Breast epithelium (tissue), 4 donors: ENCODE data around the gene LRRC26. TPM values are rescaled to one million over a fixed set of nuclear protein-coding genes. Genes with fewer than 3 reads are reported as not detected.

ENCODE experiments used
- DNase-seq, 2 donors: peaks; one replicate each; pipeline ENCODE4 v3.0.0-alpha.2; 2019; ENCODE audit warnings: low spot score in 2 of 2
- H3K27ac ChIP-seq, 2 donors: fragments of 200-600 bp; sonication (generic) in 1 of 2; one replicate each; pipeline ENCODE4 v1.5.1; 2016 to 2019; ENCODE audit warnings: mild to moderate bottlenecking in 1 of 2
- H3K27me3 ChIP-seq, 2 donors: fragments of 200-600 bp; sonication (generic) in 1 of 2; one replicate each; pipeline versions ENCODE4 v1.5.1 to v1.6.0; 2017 to 2019; ENCODE audit warnings: control low read depth in 1 of 2, mild to moderate bottlenecking in 1 of 2
- H3K36me3 ChIP-seq: fragments of 200-600 bp; one replicate; pipeline ENCODE4 v1.5.1; 2019
- H3K4me1 ChIP-seq, 2 donors: fragments of 200-600 bp; sonication (generic); one replicate each; pipeline ENCODE4 v1.5.1; 2016 to 2019; ENCODE audit warnings: control low read depth in 1 of 2
- H3K4me3 ChIP-seq, 3 donors: fragments of 200-600 bp; sonication (generic); 1 replicate in 2 of 3; 2 replicates in 1 of 3; pipeline ENCODE4 v1.5.1; 2016 to 2019; ENCODE audit warnings: mild to moderate bottlenecking in 3 of 3, moderate library complexity in 2 of 3
- H3K9me3 ChIP-seq, 2 donors: fragments of 200-600 bp; sonication (generic) in 1 of 2; one replicate each; pipeline ENCODE4 v1.5.1; 2016 to 2019; ENCODE audit warnings: control low read depth in 1 of 2
- POLR2A ChIP-seq: fragments of 450-650 bp; IDR thresholded peaks from one replicate; pipeline ENCODE4 v1.6.1; 2016; ENCODE audit warnings: antibody characterized with exemption, mild to moderate bottlenecking, moderate library complexity
- POLR2AphosphoS5 ChIP-seq, 3 donors: sonication (generic); formaldehyde crosslinking; IDR thresholded peaks; one replicate each; pipeline ENCODE4 v1.6.1; 2017; ENCODE audit warnings: antibody characterized with exemption in 3 of 3
- intact Hi-C: fragments of 100-400 bp; cut with DNase I; formaldehyde crosslinking; loops from one replicate; pipeline ENCODE4 v1.15.1; 2023; ENCODE audit warnings: low total_unique reads
- total RNA-seq, 3 donors: library from RNA; depleted of rRNA; stranded (reverse); fragments of >200 nt; gene quantifications; one replicate each; pipeline ENCODE4 v1.1.0, GENCODE V29; 2016
- TF ChIP-seq, protein P1 (sequence below), 3 donors: fragments of 450-650 bp; IDR thresholded peaks; one replicate each; pipeline ENCODE4 v1.5.1; 2016 to 2017; ENCODE audit warnings: antibody characterized with exemption in 3 of 3, mild to moderate bottlenecking in 3 of 3, moderate library complexity in 3 of 3

The LRRC26 gene, protein sequence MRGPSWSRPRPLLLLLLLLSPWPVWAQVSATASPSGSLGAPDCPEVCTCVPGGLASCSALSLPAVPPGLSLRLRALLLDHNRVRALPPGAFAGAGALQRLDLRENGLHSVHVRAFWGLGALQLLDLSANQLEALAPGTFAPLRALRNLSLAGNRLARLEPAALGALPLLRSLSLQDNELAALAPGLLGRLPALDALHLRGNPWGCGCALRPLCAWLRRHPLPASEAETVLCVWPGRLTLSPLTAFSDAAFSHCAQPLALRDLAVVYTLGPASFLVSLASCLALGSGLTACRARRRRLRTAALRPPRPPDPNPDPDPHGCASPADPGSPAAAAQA
- 1 to 10 TPM in 2 of 3 donors, not detected in 1; 7.8 to 9.2 TPM for total RNA-seq

DNA sequence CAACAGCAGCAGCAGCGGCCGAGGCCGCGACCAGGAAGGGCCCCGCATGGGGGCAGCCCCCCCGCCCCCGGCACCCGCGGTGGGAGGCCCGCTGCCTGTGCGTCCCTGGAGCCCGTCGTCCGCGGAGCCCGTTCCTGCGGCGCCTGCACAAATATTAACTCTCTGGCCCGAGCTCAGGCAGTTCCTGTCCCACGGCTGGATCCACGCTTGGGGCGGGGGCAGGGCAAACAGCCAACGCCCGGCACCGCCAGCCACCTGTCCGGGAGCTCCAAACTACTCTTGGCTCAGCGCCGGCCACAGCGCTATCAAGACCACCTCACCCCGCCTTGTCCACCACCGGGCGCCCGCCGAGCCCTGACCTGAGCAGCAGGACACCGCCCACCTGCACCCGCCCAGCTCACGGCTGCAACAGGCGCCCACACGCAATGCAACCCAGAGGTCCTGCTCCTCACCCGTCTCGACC lies at the start of gene LRRC26:
LRRC26 (minus strand) TSS at position 156 of the 463 bp plus-strand sequence; CDS start at position 48, 108 bp downstream.
- peak within 1 kb of the TSS; percentile 8 to 72 (median 52) for H3K4me3 ChIP-seq

DNA sequence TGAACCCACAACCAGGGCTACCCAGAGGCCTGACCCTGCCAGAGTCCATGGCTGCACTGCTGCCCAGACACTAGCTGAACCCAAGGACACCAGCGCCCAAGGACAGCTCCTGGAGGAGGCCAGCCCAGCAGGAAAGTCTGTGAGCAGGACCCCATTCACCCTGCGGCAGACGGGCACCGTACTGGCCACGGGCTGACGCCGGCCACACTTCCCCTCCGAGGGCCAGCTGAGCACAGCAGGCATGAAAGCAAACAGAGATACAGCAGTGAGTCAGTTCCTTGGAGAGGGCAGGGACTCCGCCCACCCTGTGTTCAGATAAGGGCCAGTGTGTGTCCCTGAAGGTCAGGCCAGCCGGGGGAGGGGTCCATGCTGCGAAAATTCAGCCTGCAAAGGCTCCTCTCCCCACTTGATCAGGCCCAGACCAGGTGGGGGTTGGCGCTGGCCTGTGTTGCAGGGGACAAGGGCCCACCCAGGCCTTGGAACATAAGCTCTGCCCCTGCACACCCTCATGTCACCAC lies 49.0 kb upstream of the LRRC26 start:
- Histone ChIP-seq H3K36me3 (no peaks in the 10 kb centered on the region), H3K27ac (no peak overlapping the region), H3K4me3 (no peak overlapping the region), H3K27me3 (no peaks in the 10 kb centered on the region), H3K9me3 (no peaks in the 10 kb centered on the region), H3K4me1 (peaks cover 3 to 25% of the 10 kb centered on the region in 2 donors)
- DNase-seq: no peak
- intact Hi-C loops: no loop called here
- TF ChIP-seq, protein P1, sequence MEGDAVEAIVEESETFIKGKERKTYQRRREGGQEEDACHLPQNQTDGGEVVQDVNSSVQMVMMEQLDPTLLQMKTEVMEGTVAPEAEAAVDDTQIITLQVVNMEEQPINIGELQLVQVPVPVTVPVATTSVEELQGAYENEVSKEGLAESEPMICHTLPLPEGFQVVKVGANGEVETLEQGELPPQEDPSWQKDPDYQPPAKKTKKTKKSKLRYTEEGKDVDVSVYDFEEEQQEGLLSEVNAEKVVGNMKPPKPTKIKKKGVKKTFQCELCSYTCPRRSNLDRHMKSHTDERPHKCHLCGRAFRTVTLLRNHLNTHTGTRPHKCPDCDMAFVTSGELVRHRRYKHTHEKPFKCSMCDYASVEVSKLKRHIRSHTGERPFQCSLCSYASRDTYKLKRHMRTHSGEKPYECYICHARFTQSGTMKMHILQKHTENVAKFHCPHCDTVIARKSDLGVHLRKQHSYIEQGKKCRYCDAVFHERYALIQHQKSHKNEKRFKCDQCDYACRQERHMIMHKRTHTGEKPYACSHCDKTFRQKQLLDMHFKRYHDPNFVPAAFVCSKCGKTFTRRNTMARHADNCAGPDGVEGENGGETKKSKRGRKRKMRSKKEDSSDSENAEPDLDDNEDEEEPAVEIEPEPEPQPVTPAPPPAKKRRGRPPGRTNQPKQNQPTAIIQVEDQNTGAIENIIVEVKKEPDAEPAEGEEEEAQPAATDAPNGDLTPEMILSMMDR (IDR thresholded peaks at IDR 0.05): no peak
- TF ChIP-seq POLR2A: no peak
- TF ChIP-seq POLR2AphosphoS5 (IDR thresholded peaks at IDR 0.05): no peak

More for the DNA sequence above, at the start of gene LRRC26:
- intact Hi-C loops: no loop called here
- H3K27ac ChIP-seq: peak within 1 kb of the TSS; percentile 52 to 81
- peaks cover 31 to 40% of the 10 kb centered on the region in 2 donors for H3K4me1 ChIP-seq
- no peaks in the 10 kb centered on the region for H3K9me3 ChIP-seq
- H3K27me3 ChIP-seq: peaks cover 28 to 54% of the 10 kb centered on the region in 2 donors
- no peak for TF ChIP-seq POLR2A
- TF ChIP-seq, protein P1 (IDR thresholded peaks at IDR 0.05): no peak
- no peak for TF ChIP-seq POLR2AphosphoS5 (IDR thresholded peaks at IDR 0.05)
- peak in 1 of 2 donors; percentile 72 for DNase-seq
- no peaks in the 10 kb centered on the region for H3K36me3 ChIP-seq

DNA sequence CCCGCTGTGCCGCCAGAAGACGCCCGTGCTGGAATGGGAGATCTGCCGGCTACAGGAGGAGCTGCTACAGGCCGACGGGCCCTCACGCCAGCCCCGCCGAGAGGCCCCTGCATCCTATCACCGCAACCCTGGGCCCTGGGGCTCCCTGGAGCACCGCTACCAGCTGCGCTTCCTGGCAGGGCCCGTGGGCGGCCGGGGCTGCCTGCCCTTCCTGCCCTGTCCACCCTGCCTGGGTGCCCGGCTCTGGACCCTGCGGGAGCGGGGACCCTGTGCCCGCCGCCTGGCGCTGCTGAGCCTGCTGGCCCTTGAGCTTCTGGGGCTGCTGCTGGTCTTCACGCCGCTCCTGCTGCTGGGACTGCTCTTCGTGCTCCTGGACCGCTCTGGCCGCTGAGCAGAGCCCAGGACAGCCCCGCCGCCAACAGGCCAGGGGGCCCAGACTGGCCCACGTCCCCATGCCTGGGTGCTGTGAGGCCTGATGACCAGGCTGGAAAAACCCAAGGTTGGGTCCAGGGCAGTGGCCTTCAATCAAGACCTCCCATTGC lies 48.4 kb upstream of the LRRC26 start:
- H3K4me1 ChIP-seq: peaks cover 0 to 25% of the 10 kb centered on the region in 2 donors
- intact Hi-C loops: no loop called here
- peak overlapping the region in 2 of 3 donors; percentile 51 to 63 for H3K4me3 ChIP-seq
- H3K27ac ChIP-seq: peak overlapping the region; percentile 80 to 88
- no peaks in the 10 kb centered on the region for H3K36me3 ChIP-seq
- no peak for TF ChIP-seq POLR2AphosphoS5 (IDR thresholded peaks at IDR 0.05)
- TF ChIP-seq, protein P1 (IDR thresholded peaks at IDR 0.05): no peak
- no peak for TF ChIP-seq POLR2A
- H3K27me3 ChIP-seq: no peaks in the 10 kb centered on the region
- no peak for DNase-seq
- no peaks in the 10 kb centered on the region for H3K9me3 ChIP-seq

DNA sequence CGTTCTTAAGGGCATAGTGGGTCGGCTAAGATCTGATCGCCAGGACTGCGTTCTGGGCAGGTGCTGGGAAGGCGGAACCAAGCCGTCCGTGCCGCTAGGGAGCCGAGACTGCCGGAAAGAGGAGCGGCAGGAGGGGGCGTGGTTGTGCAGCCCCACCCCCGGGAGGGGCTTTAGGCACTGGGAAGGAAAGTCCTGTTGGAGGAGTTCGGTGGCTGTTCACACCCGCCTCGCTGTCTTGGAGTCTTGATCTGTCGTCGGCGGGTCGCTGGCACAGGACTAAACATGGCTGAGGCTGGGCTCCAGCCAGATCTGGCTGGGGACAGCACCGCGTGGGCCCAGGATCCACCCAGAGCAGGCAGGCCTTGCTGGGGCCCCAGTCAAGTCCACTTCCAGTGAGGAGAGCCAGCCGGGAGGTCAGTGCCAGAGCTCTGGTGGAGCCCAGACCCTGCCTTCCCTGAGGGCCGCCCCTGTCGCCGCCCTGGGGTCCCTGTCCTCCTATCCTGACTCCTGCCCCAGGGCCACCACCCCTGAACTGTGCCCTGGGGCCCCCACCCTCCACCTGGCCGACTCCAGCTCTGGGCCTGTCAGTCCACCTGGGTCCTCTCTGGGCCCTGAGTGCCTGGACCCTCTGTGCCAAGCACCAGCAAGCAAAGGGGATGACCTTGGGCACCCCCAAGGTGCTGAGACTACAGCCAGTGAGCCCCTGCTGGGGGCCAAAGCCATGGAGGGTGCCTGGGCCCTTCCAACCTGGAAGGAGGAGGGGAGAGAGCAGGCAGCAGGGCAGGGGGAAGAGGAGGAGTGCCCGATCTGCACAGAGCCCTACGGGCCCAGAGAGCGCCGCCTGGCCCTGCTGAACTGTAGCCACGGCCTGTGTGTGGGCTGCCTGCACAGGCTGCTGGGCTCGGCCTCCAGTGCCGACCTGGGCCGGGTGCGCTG lies 47.7 kb upstream of the LRRC26 start:
- H3K27me3 ChIP-seq: no peaks in the 10 kb centered on the region
- H3K4me1 ChIP-seq: peaks cover 0 to 25% of the 10 kb centered on the region in 2 donors
- H3K4me3 ChIP-seq: peak overlapping the region; percentile 14 to 63 (median 51)
- intact Hi-C loops: no loop called here
- peak; percentile 86 to 92 for DNase-seq
- H3K27ac ChIP-seq: peak overlapping the region; percentile 80 to 88
- H3K9me3 ChIP-seq: no peaks in the 10 kb centered on the region
- H3K36me3 ChIP-seq: no peaks in the 10 kb centered on the region
- TF ChIP-seq, protein P1 (IDR thresholded peaks at IDR 0.05): no peak
- TF ChIP-seq POLR2AphosphoS5 (IDR thresholded peaks at IDR 0.05) (no peak), POLR2A (no peak)
